ENCODE measurements around the gene SSU72.
A peak's percentile ranks its signal among the peaks of the same experiment; 100 is the strongest.

Gene SSU72

GRCh38 chr1:1599935-1600860, 25.5 kb upstream of the SSU72 start, which contains the start of gene FNDC10:
FNDC10 (minus strand) TSS chr1:1600135; CDS start chr1:1600015, 120 bp downstream.
- ChIA-PET POLR2A (no interaction called here), CTCF (no interaction called here)

DNA sequence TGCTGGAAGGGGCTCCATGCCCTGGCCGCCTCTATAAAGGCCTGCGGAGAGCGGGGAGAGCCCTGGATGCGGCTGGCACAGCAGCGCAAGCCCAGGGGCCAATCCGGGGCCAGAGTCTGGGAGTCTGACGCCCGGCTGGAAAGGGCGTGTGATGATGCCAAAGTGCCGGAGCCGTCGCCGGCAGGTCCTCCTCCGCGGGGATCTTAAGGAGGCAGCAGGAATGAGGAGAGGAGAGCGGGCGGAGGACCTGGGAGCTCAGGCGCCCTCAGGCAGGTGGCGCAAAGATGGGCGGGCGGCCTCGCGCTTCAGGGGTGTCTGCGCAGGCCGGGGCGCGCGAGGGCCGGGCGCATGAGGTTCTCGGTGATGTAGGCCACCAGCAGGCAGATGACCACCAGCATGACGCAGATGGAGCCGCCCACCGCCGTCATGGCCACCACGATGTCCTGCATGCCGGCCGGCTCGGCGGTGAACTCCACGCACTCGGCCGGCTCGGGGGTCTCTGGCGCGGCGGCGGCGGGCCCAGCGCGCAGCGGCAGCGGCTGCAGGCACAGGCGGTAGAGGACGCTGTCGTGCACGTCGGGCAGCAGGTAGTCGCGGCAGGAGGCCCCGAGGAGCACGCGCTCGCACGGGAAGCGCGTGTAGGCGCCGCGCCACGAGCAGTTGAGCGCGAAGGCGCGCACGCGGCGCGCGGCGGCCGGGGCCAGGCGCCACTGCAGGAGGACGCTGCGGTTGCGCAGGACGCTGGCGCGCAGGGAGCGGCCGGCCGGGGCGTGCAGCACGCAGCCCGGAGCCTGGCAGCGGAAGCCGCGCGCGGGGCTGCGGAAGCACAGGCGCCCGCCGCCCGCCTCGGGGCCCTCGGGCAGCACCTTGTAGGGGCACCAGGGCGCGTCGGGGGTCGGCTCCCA, 24.6 kb upstream of the SSU72 start:
- CTCF ChIA-PET = interaction anchor here (1.2 kb wide), 1 partner anchor 29 kb away, joined by 3 read pairs; no protein-coding TSS in a partner anchor
- DNase-seq = peak in 2 of 3 donors; percentile 52 to 64
- H3K4me3 ChIP-seq (ENCODE audit: control insufficient read depth in 1 of 7, extremely low read depth in 1 of 7, insufficient read depth in 4 of 7, low read depth in 2 of 7, low read length in 6 of 7) = peak overlapping the region in 6 of 7 experiments; percentile 18 to 62 (median 40)
- no peaks in the 10 kb centered on the region for H3K36me3 ChIP-seq (ENCODE audit: control insufficient read depth in 4 of 4, insufficient read depth in 4 of 4, low read length in 3 of 4)
- no peaks in the 10 kb centered on the region for H3K9me3 ChIP-seq (ENCODE audit: control extremely low read depth in 1 of 5, control insufficient read depth in 4 of 5, insufficient read depth in 2 of 5, low read depth in 1 of 5, low read length in 4 of 5)
- peaks cover 0 to 32% (median 2%) of the 10 kb centered on the region in 5 experiments for H3K27me3 ChIP-seq (replicated peaks in 2 of 5; ENCODE audit: control insufficient read depth in 4 of 5, insufficient read depth in 5 of 5, low read length in 4 of 5)
- no peak overlapping the region for H3K27ac ChIP-seq (ENCODE audit: insufficient read depth in 1 of 2, low read depth in 1 of 2, low read length in 2 of 2, poor library complexity in 1 of 2, severe bottlenecking in 2 of 2)
- 16% methylated on average over 94 of the region's 111 CpGs for whole genome bisulfite sequencing (ENCODE audit: insufficient coverage)
- peaks cover 0 to 23% (median 22%) of the 10 kb centered on the region in 4 experiments for H3K4me1 ChIP-seq (ENCODE audit: control extremely low read depth in 1 of 4, control insufficient read depth in 4 of 4, insufficient read depth in 4 of 4, low read length in 3 of 4)
- POLR2A ChIA-PET = no interaction called here

More at GRCh38 chr1:1599935-1600860, 25.5 kb upstream of the SSU72 start, which contains the start of gene FNDC10:
- WGBS (ENCODE audit: insufficient coverage) = 11% methylated on average over 73 of the region's 125 CpGs
- Histone ChIP-seq H3K36me3 (ENCODE audit: control insufficient read depth in 4 of 4, insufficient read depth in 4 of 4, low read length in 3 of 4) (no peaks in the 10 kb centered on the region), H3K27me3 (replicated peaks in 2 of 5; ENCODE audit: control insufficient read depth in 4 of 5, insufficient read depth in 5 of 5, low read length in 4 of 5) (peaks cover 0 to 32% (median 0%) of the 10 kb centered on the region in 5 experiments), H3K27ac (ENCODE audit: insufficient read depth in 1 of 2, low read depth in 1 of 2, low read length in 2 of 2, poor library complexity in 1 of 2, severe bottlenecking in 2 of 2) (no peak within 1 kb of the TSS), H3K4me3 (ENCODE audit: control insufficient read depth in 1 of 7, extremely low read depth in 1 of 7, insufficient read depth in 4 of 7, low read depth in 2 of 7, low read length in 6 of 7) (peak within 1 kb of the TSS; percentile 18 to 70 (median 54)), H3K9me3 (ENCODE audit: control extremely low read depth in 1 of 5, control insufficient read depth in 4 of 5, insufficient read depth in 2 of 5, low read depth in 1 of 5, low read length in 4 of 5) (no peaks in the 10 kb centered on the region), H3K4me1 (ENCODE audit: control extremely low read depth in 1 of 4, control insufficient read depth in 4 of 4, insufficient read depth in 4 of 4, low read length in 3 of 4) (peaks cover 0 to 23% (median 22%) of the 10 kb centered on the region in 4 experiments)
- DNase-seq = peak in 2 of 3 donors; percentile 18 to 27

DNA sequence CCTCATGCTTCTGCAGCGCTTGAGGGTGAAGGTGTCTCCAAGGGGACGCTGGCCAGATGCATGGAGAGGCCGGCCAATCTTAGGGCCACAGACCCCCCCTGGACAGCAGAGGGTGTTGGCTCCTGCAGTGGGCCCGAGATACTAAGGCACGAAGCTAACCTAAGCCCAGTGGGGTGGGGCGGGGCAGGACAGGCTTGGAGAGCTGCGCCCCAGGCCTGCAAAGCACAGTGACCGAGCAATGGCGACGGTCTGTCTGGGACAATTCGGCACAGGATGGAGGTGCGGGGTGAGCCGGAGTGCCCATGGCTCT, 24.0 kb upstream of the SSU72 start:
- H3K9me3 ChIP-seq (ENCODE audit: control extremely low read depth in 1 of 5, control insufficient read depth in 4 of 5, insufficient read depth in 2 of 5, low read depth in 1 of 5, low read length in 4 of 5) = no peaks in the 10 kb centered on the region
- DNase-seq = no peak
- H3K36me3 ChIP-seq (ENCODE audit: control insufficient read depth in 4 of 4, insufficient read depth in 4 of 4, low read length in 3 of 4) = no peaks in the 10 kb centered on the region
- H3K4me1 ChIP-seq (ENCODE audit: control extremely low read depth in 1 of 4, control insufficient read depth in 4 of 4, insufficient read depth in 4 of 4, low read length in 3 of 4) = peaks cover 0 to 23% (median 22%) of the 10 kb centered on the region in 4 experiments
- POLR2A ChIA-PET = no interaction called here
- peaks cover 0 to 32% (median 2%) of the 10 kb centered on the region in 5 experiments for H3K27me3 ChIP-seq (replicated peaks in 2 of 5; ENCODE audit: control insufficient read depth in 4 of 5, insufficient read depth in 5 of 5, low read length in 4 of 5)
- 97% methylated on average over 13 of the region's 13 CpGs for WGBS (ENCODE audit: insufficient coverage)
- H3K27ac ChIP-seq (ENCODE audit: insufficient read depth in 1 of 2, low read depth in 1 of 2, low read length in 2 of 2, poor library complexity in 1 of 2, severe bottlenecking in 2 of 2) = no peak overlapping the region
- CTCF ChIA-PET = interaction anchor here (0.6 to 1.2 kb wide), 2 partner anchors 30 to 274 kb away, joined by 3 read pairs; no protein-coding TSS in a partner anchor
- H3K4me3 ChIP-seq (ENCODE audit: control insufficient read depth in 1 of 7, extremely low read depth in 1 of 7, insufficient read depth in 4 of 7, low read depth in 2 of 7, low read length in 6 of 7) = no peak overlapping the region

DNA sequence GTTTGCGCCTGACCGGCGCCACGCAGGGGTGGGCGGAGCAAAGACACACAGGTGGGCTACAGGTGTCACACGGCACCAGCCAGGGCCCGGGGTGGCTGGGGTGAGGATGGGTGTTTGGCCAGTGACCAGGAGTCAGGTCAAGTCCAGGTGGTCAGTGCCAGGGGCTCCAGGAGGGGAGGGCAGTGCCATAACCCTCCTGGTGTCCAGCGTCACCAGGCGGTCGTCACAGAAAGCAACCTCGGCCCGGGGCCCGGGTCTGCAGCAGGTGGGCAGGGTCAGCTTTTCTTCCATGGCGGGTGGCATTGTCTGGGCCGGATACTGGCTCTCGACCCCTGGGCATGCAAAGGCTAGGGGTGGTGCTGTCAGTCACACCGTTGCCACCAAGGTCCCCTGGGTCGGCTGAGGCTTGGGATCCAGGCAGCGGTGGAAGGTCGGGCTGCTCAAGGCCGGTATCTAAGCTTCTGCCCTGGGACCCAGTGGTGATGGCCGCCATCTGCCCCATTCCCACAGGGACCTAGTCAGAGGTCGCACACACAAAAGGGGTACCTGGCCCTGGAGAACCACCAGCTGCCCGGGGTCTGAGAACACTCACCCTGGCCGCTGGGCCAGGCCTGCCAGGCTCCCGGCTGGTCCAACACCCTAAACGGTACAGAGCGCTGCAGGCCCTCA, 23.5 kb upstream of the SSU72 start:
- DNase-seq = no peak
- CTCF ChIA-PET = interaction anchor here (0.6 to 1.2 kb wide), 2 partner anchors 30 to 273 kb away, joined by 3 read pairs; no protein-coding TSS in a partner anchor
- H3K9me3 ChIP-seq (ENCODE audit: control extremely low read depth in 1 of 5, control insufficient read depth in 4 of 5, insufficient read depth in 2 of 5, low read depth in 1 of 5, low read length in 4 of 5) = no peaks in the 10 kb centered on the region
- peaks cover 0 to 32% (median 2%) of the 10 kb centered on the region in 5 experiments for H3K27me3 ChIP-seq (replicated peaks in 2 of 5; ENCODE audit: control insufficient read depth in 4 of 5, insufficient read depth in 5 of 5, low read length in 4 of 5)
- POLR2A ChIA-PET = interaction anchor here (0.8 to 1.3 kb wide), 2 partner anchors 28 to 32 kb away, joined by 3 read pairs; no protein-coding TSS in a partner anchor
- H3K4me3 ChIP-seq (ENCODE audit: control insufficient read depth in 1 of 7, extremely low read depth in 1 of 7, insufficient read depth in 4 of 7, low read depth in 2 of 7, low read length in 6 of 7) = no peak overlapping the region
- 96% methylated on average over 25 of the region's 28 CpGs for WGBS (ENCODE audit: insufficient coverage)
- H3K4me1 ChIP-seq (ENCODE audit: control extremely low read depth in 1 of 4, control insufficient read depth in 4 of 4, insufficient read depth in 4 of 4, low read length in 3 of 4) = peaks cover 0 to 23% (median 22%) of the 10 kb centered on the region in 4 experiments
- H3K36me3 ChIP-seq (ENCODE audit: control insufficient read depth in 4 of 4, insufficient read depth in 4 of 4, low read length in 3 of 4) = no peaks in the 10 kb centered on the region
- no peak overlapping the region for H3K27ac ChIP-seq (ENCODE audit: insufficient read depth in 1 of 2, low read depth in 1 of 2, low read length in 2 of 2, poor library complexity in 1 of 2, severe bottlenecking in 2 of 2)

- Histone ChIP-seq H3K27ac (ENCODE audit: insufficient read depth in 1 of 2, low read depth in 1 of 2, low read length in 2 of 2, poor library complexity in 1 of 2, severe bottlenecking in 2 of 2) (no peak overlapping the region), H3K27me3 (replicated peaks in 2 of 5; ENCODE audit: control insufficient read depth in 4 of 5, insufficient read depth in 5 of 5, low read length in 4 of 5) (peaks cover 0 to 32% (median 2%) of the 10 kb centered on the region in 5 experiments), H3K36me3 (ENCODE audit: control insufficient read depth in 4 of 4, insufficient read depth in 4 of 4, low read length in 3 of 4) (no peaks in the 10 kb centered on the region), H3K4me3 (ENCODE audit: control insufficient read depth in 1 of 7, extremely low read depth in 1 of 7, insufficient read depth in 4 of 7, low read depth in 2 of 7, low read length in 6 of 7) (no peak overlapping the region), H3K9me3 (ENCODE audit: control extremely low read depth in 1 of 5, control insufficient read depth in 4 of 5, insufficient read depth in 2 of 5, low read depth in 1 of 5, low read length in 4 of 5) (no peaks in the 10 kb centered on the region), H3K4me1 (ENCODE audit: control extremely low read depth in 1 of 4, control insufficient read depth in 4 of 4, insufficient read depth in 4 of 4, low read length in 3 of 4) (peaks cover 0 to 23% (median 22%) of the 10 kb centered on the region in 4 experiments)
- peak in 2 of 3 donors; percentile 58 to 68 for DNase-seq
- CTCF ChIA-PET = interaction anchor here (0.7 to 1.2 kb wide), 2 partner anchors 14 to 17 kb away, joined by 3 to 5 read pairs; no protein-coding TSS in a partner anchor
- POLR2A ChIA-PET = interaction anchor here (0.8 to 1.3 kb wide), 2 partner anchors 29 to 33 kb away, joined by 3 read pairs; no protein-coding TSS in a partner anchor
- WGBS (ENCODE audit: insufficient coverage) = 49% methylated on average over 9 of the region's 16 CpGs
Observed at GRCh38 chr1:1597275-1597930, 22.7 kb upstream of the SSU72 start.
